Brain microvascular endothelial cell (primary cell): ENCODE measurements around the gene PLOD3.

Experiments
- DNase-seq: peaks from one replicate; pipeline ENCODE4 v3.0.0-alpha.2; 2020
- H3K27ac ChIP-seq: fragments of 250-450 bp; sonication (Bioruptor Pico); 2 replicates; pipeline ENCODE4 v1.5.1; 2020; ENCODE audit warnings: mild to moderate bottlenecking, moderate library complexity
- H3K27me3 ChIP-seq: fragments of 250-450 bp; sonication (Bioruptor Pico); replicated peaks from 2 replicates; pipeline ENCODE4 v1.5.1; 2020; ENCODE audit warnings: mild to moderate bottlenecking
- H3K36me3 ChIP-seq: fragments of 250-450 bp; sonication (Bioruptor Pico); replicated peaks from 2 replicates; pipeline ENCODE4 v1.5.1; 2020; ENCODE audit warnings: mild to moderate bottlenecking
- H3K4me3 ChIP-seq: 2 replicates; pipeline ENCODE4 v1.5.1; 2011; ENCODE audit warnings: low read depth, mild to moderate bottlenecking, control low read depth, low read length, moderate library complexity
- in situ Hi-C: cut with HindIII; loops from 2 replicates; pipeline ENCODE4 v1.10.0; 2017; ENCODE audit warnings: low sequenced_read_pairs, low pct_ligation_motif_present
- TF ChIP-seq, protein P1 (sequence below): IDR thresholded peaks from 2 replicates; pipeline ENCODE4 v1.5.1; 2011; ENCODE audit warnings: low read depth, mild to moderate bottlenecking, moderate library complexity, low read length, control low read depth, inconsistent platforms; ENCODE audit errors: missing control alignments

Gene PLOD3

DNA sequence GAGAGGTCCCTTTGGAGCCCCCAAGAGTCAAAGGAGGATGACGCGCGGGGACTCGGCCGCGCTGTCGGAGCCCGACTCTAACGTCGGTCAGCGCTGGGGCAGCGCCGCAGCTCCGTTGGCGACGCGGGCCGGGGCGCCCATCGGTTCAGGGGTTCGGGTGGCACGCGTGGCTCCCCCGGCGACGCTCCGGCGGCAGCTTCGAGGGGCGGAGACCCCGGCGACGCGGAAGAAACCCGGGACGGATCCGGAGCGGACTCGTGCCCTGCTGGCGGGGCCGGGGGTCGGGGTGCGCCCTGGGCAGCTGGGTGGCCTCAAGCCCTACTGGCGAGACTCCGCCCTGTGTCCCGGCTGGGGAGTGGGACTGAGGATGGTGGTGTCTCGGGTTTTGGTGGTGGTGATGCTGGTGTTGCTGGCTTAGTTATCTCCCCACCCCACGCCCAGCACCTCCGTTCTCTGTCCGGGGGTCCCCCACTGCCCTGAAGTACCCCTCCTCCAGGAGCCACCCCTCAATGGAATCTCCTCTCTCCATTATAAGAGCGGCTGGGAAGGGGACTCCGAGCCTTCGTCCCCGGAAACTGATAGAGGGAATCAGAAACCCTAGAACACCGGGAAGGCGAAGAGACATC lies 37.1 kb downstream of the PLOD3 start, which contains the start of gene NAT16:
Gene NAT16 (minus strand): TSS at position 164 of the 626 bp plus-strand sequence. CDS start 5,486 bp downstream, outside the sequence.
- TF ChIP-seq, protein P1, sequence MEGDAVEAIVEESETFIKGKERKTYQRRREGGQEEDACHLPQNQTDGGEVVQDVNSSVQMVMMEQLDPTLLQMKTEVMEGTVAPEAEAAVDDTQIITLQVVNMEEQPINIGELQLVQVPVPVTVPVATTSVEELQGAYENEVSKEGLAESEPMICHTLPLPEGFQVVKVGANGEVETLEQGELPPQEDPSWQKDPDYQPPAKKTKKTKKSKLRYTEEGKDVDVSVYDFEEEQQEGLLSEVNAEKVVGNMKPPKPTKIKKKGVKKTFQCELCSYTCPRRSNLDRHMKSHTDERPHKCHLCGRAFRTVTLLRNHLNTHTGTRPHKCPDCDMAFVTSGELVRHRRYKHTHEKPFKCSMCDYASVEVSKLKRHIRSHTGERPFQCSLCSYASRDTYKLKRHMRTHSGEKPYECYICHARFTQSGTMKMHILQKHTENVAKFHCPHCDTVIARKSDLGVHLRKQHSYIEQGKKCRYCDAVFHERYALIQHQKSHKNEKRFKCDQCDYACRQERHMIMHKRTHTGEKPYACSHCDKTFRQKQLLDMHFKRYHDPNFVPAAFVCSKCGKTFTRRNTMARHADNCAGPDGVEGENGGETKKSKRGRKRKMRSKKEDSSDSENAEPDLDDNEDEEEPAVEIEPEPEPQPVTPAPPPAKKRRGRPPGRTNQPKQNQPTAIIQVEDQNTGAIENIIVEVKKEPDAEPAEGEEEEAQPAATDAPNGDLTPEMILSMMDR = no peak
- in situ Hi-C loops = no loop called here
- DNase-seq = no peak
- Histone ChIP-seq H3K27me3 (peaks cover 42% of the 10 kb centered on the region), H3K27ac (no peak within 1 kb of the TSS), H3K36me3 (no peaks in the 10 kb centered on the region), H3K4me3 (no peak within 1 kb of the TSS)

DNA sequence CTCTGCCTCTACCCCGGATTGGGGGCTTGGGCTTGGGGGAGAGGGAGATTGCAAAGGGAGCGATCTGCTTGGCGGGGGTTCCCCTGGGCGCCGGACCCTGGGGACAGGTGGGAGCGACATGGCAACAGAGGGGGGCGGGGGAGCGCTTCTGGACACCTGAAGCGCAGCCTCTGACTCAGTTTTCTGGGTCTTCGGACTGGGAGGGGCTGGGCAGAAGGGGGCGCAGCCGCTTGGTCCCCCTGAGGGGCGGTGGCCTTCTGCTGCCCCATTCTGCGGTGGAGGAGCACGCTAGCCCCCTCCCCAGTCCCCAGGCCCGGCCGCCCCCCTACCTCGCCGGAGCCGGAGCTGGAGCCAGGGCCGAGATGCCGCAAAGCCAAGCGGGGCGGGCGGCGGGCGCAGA lies 37.7 kb downstream of the PLOD3 start:
- Histone ChIP-seq H3K4me3 (no peak overlapping the region), H3K27ac (no peak overlapping the region), H3K36me3 (no peaks in the 10 kb centered on the region), H3K27me3 (peaks cover 47% of the 10 kb centered on the region)
- no peak for DNase-seq
- in situ Hi-C loops = no loop called here
- TF ChIP-seq, protein P1 = no peak

DNA sequence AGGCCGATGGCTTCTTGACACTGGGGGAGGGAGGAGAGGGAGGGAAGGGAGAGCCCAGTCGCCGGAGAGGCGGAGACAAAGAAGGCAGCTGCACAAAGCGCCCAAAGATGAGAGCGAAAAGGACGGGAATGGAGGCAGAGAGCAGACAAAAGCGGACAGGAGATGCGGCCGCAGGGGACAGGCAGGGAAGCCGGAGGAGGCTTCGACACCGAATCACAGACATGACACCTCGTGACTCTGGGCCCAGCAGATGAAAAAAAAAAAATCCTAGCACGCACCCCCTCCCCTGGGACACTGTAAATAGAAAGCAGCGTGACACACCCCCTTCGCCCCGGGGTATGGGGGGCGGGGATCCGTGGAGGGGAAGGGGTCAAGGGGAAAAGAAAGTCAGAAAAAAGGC lies 38.3 kb downstream of the PLOD3 start:
- no peak for DNase-seq
- in situ Hi-C loops = no loop called here
- no peak overlapping the region for H3K27ac ChIP-seq
- peaks cover 53% of the 10 kb centered on the region for H3K27me3 ChIP-seq
- TF ChIP-seq, protein P1 = no peak
- no peak overlapping the region for H3K4me3 ChIP-seq
- no peaks in the 10 kb centered on the region for H3K36me3 ChIP-seq

DNA sequence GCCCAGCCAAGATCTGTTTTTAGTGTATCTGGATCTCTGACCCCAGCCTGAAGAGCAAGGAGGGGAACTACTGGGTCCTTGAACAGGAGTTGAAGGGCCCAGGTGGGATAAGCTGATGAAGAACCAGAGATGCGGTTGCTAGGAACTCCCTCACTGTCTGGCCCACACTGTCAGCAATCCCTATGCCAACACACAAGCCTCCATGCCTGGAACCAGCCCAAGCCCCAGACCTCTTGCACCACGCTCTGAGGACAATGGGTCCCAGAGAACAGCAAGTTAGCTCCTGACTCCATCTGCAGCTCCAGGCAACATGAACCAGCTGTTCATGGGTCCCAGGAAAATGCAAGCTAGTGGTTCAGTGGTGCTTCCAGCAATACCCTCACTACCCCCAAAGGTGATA lies 39.7 kb downstream of the PLOD3 start:
- Histone ChIP-seq H3K4me3 (no peak overlapping the region), H3K36me3 (no peaks in the 10 kb centered on the region), H3K27ac (no peak overlapping the region), H3K27me3 (peaks cover 64% of the 10 kb centered on the region)
- TF ChIP-seq, protein P1 = no peak
- in situ Hi-C loops = no loop called here
- no peak for DNase-seq

DNA sequence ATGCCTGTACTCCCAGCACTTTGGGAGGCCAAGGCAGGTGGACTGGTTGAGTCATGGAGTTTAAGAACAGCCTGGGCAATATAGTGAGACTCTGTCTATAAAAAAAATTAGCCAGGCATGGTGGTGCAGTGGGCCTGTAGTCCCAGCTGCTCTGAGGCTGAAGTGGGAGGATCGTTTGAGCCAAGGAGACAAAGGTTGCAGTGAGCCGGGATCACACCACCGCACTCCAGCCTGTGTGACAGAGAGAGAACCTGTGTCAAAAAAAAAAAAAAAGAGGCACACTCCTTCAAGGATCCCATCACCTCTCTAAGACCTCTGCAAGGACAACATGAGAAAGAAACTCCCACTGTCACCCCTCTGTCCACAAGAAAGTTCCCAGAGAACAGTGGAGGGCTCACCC lies 41.7 kb downstream of the PLOD3 start:
- TF ChIP-seq, protein P1 = no peak
- no peak for DNase-seq
- in situ Hi-C loops = no loop called here

More for the DNA sequence above, 41.7 kb downstream of the PLOD3 start:
- H3K4me3 ChIP-seq = no peak overlapping the region
- no peaks in the 10 kb centered on the region for H3K36me3 ChIP-seq
- H3K27ac ChIP-seq = no peak overlapping the region
- peaks cover 77% of the 10 kb centered on the region for H3K27me3 ChIP-seq
